Subcutaneous adipose tissue (tissue), 4 donors: Measurements from ENCODE around the gene SOX2. TPM values are rescaled to one million over a fixed set of nuclear protein-coding genes. Genes with fewer than 3 reads are reported as not detected.

Experiments
- total RNA-seq, 4 donors: library from RNA; depleted of rRNA; stranded (reverse); fragments of >200 nt; gene quantifications; one replicate each; pipeline ENCODE4 v1.1.0, GENCODE V29; 2016
- TF ChIP-seq, protein P1 (sequence below): fragments of 450-650 bp; IDR thresholded peaks from one replicate; pipeline ENCODE4 v1.5.1; 2016; ENCODE audit warnings: low read depth, mild to moderate bottlenecking, control low read depth, antibody characterized with exemption, moderate library complexity

The SOX2 gene
- total RNA-seq, 4 donors from 2014 or later: 0.38 TPM; not detected in 3

GRCh38 chr3:181730316-181730715 is 18.6 kb downstream of the SOX2 start:
- TF ChIP-seq, protein P1, sequence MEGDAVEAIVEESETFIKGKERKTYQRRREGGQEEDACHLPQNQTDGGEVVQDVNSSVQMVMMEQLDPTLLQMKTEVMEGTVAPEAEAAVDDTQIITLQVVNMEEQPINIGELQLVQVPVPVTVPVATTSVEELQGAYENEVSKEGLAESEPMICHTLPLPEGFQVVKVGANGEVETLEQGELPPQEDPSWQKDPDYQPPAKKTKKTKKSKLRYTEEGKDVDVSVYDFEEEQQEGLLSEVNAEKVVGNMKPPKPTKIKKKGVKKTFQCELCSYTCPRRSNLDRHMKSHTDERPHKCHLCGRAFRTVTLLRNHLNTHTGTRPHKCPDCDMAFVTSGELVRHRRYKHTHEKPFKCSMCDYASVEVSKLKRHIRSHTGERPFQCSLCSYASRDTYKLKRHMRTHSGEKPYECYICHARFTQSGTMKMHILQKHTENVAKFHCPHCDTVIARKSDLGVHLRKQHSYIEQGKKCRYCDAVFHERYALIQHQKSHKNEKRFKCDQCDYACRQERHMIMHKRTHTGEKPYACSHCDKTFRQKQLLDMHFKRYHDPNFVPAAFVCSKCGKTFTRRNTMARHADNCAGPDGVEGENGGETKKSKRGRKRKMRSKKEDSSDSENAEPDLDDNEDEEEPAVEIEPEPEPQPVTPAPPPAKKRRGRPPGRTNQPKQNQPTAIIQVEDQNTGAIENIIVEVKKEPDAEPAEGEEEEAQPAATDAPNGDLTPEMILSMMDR: no peak

DNA sequence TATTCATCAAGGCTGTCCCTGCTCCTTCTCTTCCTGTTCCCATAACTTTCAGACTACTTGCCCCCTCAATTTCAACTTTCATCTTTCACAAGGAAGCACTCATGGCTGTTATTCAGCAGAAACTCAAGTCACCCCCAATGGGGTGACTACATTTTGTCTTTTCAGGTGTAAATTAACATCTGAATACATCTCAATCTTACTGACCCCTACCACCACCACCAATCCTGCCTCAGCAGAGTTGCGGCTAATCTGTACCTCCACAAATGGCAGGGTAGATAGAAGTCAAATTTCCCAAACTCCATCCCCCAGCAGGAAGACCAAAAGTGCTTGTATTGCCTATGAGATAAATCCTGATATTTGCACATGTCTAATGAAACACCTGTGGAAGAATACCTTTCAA is 19.2 kb downstream of the SOX2 start:
- TF ChIP-seq, protein P1: no peak

DNA sequence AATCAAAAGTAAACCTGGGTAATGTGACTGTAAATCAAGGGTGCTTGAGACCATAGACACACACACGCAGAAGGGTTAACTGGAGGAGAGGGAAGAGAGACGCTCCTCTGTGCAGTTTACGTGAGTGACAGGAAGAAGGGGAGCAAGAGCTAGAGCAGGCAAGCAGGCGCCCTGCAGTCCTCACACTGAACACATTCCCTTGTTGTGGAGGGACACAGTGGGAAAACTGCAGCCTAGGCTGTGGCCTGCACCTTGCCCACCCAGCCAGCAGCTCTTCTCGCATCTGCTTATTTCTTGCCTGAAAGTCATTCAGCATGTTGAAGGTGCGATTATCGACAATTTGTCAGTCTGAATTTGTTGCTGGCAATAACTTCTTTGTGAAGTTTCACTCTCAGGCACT is 24.2 kb downstream of the SOX2 start:
- TF ChIP-seq, protein P1: no peak

DNA sequence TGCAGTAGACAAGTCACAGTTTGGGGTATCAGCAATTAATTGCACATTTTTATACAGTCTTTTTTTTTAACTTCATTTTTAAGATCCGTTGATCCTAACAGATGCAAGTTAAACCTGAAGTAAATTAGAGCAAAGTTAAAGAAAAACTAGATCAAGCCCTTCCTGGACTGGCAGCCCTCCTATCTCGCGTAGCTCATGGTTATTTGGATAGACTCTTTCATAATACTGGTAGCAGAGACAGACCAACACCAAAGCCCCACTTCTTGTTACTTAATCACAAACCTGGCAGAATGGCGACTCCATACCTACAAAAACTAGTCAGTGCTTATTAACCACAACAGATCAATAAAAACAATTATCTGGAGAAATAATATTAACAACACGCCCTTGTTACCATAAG is 26.8 kb downstream of the SOX2 start:
- TF ChIP-seq, protein P1: no peak

GRCh38 chr3:181739628-181740027 is 27.9 kb downstream of the SOX2 start:
- TF ChIP-seq, protein P1: no peak

DNA sequence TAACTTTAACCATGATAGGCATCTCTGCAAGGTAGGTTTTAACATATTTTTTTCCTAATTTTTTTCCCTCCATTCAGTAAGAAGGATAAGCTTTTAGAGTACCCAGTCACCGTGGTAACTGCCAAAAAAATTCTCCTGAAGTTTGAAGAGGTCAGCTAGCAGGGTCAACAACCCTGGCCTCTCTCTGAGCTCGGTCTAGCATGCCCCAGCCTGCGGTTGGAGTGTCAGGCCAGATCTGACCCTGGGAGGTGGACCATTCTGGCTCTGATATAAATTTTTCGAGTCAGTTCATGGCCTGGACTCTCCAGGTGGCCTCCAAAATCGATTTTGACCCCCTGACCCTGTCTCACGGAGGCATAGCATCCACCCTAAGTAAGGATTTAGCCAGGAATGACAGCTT is 29.7 kb downstream of the SOX2 start:
- TF ChIP-seq, protein P1: no peak

- TF ChIP-seq, protein P1: no peak
These were observed 40.5 kb downstream of the SOX2 start for GRCh38 chr3:181752202-181752671.

- TF ChIP-seq, protein P1: no peak
These were observed 41.7 kb downstream of the SOX2 start for GRCh38 chr3:181753391-181753790.
